Mesodermal cell (in vitro differentiated cells): ENCODE results near the gene STXBP2.

Source experiments
- H3K27ac ChIP-seq: 2 replicates; pipeline ENCODE4 v1.7.0; 2013; ENCODE audit warnings: mild to moderate bottlenecking, low read depth, low read length, moderate library complexity; ENCODE audit not compliant: severe bottlenecking
- H3K36me3 ChIP-seq: 2 replicates; pipeline ENCODE4 v1.7.1; 2013; ENCODE audit warnings: mild to moderate bottlenecking, low read length, moderate library complexity; ENCODE audit not compliant: control insufficient read depth, insufficient read depth
- H3K4me1 ChIP-seq: one replicate; pipeline ENCODE4 v1.7.1; 2013; ENCODE audit warnings: mild to moderate bottlenecking, low read length; ENCODE audit not compliant: insufficient read depth, control insufficient read depth, poor library complexity, severe bottlenecking
- H3K4me3 ChIP-seq: 2 replicates; pipeline ENCODE4 v1.7.0; 2013; ENCODE audit warnings: low read length, control low read depth, mild to moderate bottlenecking; ENCODE audit not compliant: insufficient read depth, poor library complexity, severe bottlenecking; ENCODE audit errors: extremely low read depth
- H3K9me3 ChIP-seq: 2 replicates; pipeline ENCODE4 v1.7.1; 2013; ENCODE audit warnings: mild to moderate bottlenecking, low read length, moderate library complexity; ENCODE audit not compliant: control insufficient read depth
- WGBS, 2 experiments: methylation state at CpG; one replicate each; pipeline ENCODE4 v1.1.5; 2013; ENCODE audit warnings: missing lambda C conversion rate in 2 of 2; ENCODE audit not compliant: insufficient coverage in 2 of 2; 5-methylcytosine and 5-hydroxymethylcytosine counted together

Gene STXBP2

DNA sequence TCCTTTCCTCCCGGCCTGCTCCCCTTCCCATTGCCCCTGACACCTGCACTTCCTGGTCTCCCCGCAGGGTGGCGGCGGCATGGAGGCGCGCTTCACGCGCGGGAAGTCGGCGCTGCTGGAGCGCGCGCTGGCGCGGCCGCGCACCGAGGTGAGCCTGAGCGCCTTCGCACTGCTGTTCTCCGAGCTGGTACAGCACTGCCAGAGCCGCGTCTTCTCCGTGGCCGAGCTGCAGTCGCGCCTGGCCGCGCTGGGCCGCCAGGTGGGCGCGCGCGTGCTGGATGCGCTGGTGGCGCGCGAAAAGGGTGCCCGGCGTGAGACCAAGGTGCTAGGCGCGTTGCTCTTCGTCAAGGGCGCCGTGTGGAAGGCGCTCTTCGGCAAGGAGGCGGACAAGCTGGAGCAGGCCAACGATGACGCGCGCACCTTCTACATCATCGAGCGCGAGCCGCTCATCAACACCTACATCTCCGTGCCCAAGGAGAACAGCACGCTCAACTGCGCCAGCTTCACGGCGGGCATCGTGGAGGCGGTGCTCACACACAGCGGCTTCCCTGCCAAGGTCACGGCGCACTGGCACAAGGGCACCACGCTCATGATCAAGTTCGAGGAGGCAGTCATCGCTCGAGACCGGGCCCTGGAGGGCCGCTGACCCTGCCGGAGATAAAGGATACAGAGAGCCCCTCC, 45.4 kb downstream of the STXBP2 start:
- H3K27ac ChIP-seq, result no peak overlapping the region
- H3K9me3 ChIP-seq, result no peaks in the 10 kb centered on the region
- H3K4me3 ChIP-seq, result no peak overlapping the region
- WGBS, 2 experiments, result 94 to 96% methylated on average over 73 to 74 of the region's 74 CpGs
- peaks cover 23% of the 10 kb centered on the region for H3K36me3 ChIP-seq
- H3K4me1 ChIP-seq, result peaks cover 4% of the 10 kb centered on the region

DNA sequence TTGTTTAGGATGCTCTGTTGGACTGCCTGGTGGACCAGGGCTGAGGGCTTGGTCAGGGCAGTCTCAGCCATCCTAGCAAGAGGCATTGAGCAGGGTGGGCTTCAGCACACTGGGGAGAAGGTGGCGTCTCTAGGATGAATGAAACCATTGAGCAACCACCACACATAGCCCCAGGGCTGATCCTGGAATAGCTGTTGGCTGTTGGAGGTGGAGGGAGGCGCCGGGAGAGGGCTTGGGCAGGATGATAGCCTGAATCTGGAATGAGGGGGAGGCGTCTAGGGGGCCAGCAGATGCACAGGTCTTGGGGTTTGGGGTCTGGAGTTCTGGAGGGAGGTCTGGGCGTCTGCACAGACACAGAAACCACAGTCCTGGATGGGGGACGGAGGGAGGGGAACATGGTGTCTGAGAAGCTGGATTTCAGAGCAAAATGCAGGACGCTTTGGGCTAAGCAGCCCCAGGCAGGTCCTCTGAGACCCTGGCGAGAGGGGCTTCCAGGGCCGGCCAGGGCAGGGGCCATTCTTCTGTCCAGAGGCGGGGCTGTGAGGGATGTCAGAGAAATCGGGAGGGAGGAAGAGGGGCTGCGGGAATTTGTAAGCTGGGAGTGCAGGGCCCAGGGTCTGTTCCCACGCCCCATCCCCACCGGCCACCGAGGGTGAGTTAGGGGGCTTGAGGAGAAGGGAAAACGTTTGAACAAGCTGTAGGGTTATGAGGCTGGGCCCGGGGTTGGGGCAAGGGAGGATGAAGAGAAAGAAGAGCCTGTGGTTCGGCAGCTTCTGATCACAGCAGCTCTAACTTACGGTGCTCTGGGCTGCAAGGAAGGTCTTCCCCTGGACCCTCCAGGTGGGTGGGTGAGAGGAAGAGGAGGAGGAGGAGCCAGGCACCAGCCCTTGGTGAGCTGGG, 48.9 kb downstream of the STXBP2 start:
- 51 to 54% methylated on average over 12 to 18 of the region's 19 CpGs for WGBS, 2 experiments
- no peak overlapping the region for H3K27ac ChIP-seq
- H3K4me3 ChIP-seq, result no peak overlapping the region
- no peaks in the 10 kb centered on the region for H3K9me3 ChIP-seq
- H3K4me1 ChIP-seq, result peaks cover 4% of the 10 kb centered on the region
- peaks cover 23% of the 10 kb centered on the region for H3K36me3 ChIP-seq

DNA sequence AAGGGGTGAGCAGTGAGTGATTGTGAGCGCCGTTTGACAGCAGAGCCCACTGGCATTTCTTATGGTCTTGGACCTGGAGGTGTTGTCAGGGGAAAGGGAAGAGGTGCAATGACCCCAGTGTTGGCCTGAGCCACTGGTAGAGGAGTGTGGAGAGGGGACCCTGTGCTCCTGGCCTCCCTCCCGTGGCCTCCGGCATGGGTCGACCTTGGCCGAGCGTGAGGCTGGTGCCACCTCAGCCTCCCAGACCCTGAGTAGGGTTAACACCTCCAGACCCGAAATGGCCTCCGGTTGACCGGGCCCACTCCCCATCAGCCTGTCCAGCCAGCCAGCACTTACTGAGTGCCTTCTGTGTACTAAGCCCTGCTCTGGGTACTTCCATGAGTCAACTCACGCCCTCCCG, 50.3 kb downstream of the STXBP2 start:
- Histone ChIP-seq H3K4me3 (no peak overlapping the region), H3K27ac (no peak overlapping the region), H3K9me3 (no peaks in the 10 kb centered on the region), H3K36me3 (peaks cover 18% of the 10 kb centered on the region), H3K4me1 (no peaks in the 10 kb centered on the region)
- WGBS, 2 experiments, result 92 to 94% methylated on average over 10 to 12 of the region's 12 CpGs

- 88 to 92% methylated on average over 12 to 16 of the region's 23 CpGs for WGBS, 2 experiments
- H3K27ac ChIP-seq, result no peak overlapping the region
Observed at GRCh38 chr19:7689165-7689564, 52.3 kb downstream of the STXBP2 start.

GRCh38 chr19:7690779-7691258, 53.9 kb downstream of the STXBP2 start:
- Histone ChIP-seq H3K9me3 (no peaks in the 10 kb centered on the region), H3K4me3 (no peak overlapping the region), H3K27ac (no peak overlapping the region), H3K36me3 (no peaks in the 10 kb centered on the region), H3K4me1 (no peaks in the 10 kb centered on the region)
- WGBS, 2 experiments, result 64 to 67% methylated on average over 5 to 8 of the region's 8 CpGs

More at GRCh38 chr19:7689165-7689564, 52.3 kb downstream of the STXBP2 start:
- Histone ChIP-seq H3K4me1 (no peaks in the 10 kb centered on the region), H3K9me3 (no peaks in the 10 kb centered on the region), H3K4me3 (no peak overlapping the region), H3K36me3 (no peaks in the 10 kb centered on the region)

GRCh38 chr19:7691497-7691896, 54.6 kb downstream of the STXBP2 start:
- Histone ChIP-seq H3K4me1 (no peaks in the 10 kb centered on the region), H3K4me3 (no peak overlapping the region), H3K36me3 (no peaks in the 10 kb centered on the region), H3K9me3 (no peaks in the 10 kb centered on the region), H3K27ac (no peak overlapping the region)

GRCh38 chr19:7692417-7693088, 55.6 kb downstream of the STXBP2 start:
- no peaks in the 10 kb centered on the region for H3K9me3 ChIP-seq
- WGBS, 2 experiments, result 45 to 50% methylated on average over 10 to 13 of the region's 13 CpGs
- no peaks in the 10 kb centered on the region for H3K4me1 ChIP-seq
- H3K27ac ChIP-seq, result no peak overlapping the region
- H3K4me3 ChIP-seq, result no peak overlapping the region
- no peaks in the 10 kb centered on the region for H3K36me3 ChIP-seq

- Histone ChIP-seq H3K9me3 (no peaks in the 10 kb centered on the region), H3K4me3 (no peak overlapping the region), H3K36me3 (no peaks in the 10 kb centered on the region), H3K4me1 (no peaks in the 10 kb centered on the region), H3K27ac (no peak overlapping the region)
- 40 to 93% methylated on average over 1 to 2 of the region's 4 CpGs for WGBS, 2 experiments
Observed at GRCh38 chr19:7694499-7694898, 57.6 kb downstream of the STXBP2 start.
